ENCODE data around the gene CDKAL1. TPM values are rescaled to one million over a fixed set of nuclear protein-coding genes. Genes with fewer than 3 reads are reported as not detected.

CDKAL1 gene
- total RNA-seq, 1 donor, result 20.0 TPM

DNA sequence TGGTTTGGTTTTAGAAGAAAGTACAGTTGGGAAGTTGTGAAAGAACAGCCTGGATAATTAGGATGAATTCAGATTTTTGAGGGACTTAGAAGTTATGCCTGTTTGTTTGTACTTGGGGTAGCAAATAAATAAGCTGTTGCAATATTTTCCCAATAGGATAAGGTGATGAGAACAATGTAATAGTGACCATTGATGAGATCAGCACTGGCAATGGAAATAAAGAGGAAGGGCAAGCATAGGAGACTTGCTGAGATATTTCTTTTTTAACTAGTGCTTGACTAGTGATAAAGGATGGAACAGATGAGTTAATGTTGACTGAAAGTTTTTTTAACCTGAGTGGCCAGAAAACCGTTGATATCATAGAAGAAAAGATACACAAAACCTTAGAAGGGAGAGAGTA, 498.8 kb downstream of the CDKAL1 start:
- TF ChIP-seq, protein P1, sequence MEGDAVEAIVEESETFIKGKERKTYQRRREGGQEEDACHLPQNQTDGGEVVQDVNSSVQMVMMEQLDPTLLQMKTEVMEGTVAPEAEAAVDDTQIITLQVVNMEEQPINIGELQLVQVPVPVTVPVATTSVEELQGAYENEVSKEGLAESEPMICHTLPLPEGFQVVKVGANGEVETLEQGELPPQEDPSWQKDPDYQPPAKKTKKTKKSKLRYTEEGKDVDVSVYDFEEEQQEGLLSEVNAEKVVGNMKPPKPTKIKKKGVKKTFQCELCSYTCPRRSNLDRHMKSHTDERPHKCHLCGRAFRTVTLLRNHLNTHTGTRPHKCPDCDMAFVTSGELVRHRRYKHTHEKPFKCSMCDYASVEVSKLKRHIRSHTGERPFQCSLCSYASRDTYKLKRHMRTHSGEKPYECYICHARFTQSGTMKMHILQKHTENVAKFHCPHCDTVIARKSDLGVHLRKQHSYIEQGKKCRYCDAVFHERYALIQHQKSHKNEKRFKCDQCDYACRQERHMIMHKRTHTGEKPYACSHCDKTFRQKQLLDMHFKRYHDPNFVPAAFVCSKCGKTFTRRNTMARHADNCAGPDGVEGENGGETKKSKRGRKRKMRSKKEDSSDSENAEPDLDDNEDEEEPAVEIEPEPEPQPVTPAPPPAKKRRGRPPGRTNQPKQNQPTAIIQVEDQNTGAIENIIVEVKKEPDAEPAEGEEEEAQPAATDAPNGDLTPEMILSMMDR (IDR thresholded peaks at IDR 0.05; ENCODE audit: insufficient read depth, low read length), result no peak
- DNase-seq (ENCODE audit: low read depth), result no peak
- H3K4me3 ChIP-seq (ENCODE audit: low read depth, low read length), result peak overlapping the region; percentile 39

DNA sequence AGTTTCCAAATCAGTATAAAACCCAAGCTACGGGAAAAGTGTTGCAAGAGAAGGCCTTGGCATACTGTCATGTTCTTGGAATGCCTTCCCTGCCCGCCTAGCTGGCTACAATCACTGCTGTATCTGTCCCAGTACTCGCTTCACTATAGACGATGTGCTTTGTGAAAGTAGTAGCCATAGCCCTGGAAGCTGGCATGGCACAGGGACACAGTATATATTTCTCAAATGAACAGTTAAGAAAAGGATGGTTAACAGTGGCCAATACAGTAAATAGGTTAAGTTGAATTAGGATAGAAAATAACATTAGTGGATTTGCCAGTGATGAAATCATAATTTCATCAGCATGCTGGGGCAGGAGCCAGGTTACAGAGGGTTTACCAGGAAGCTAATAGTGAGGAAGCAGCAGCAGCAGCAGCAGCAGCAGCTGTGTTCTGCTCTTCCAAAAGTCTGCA, 499.3 kb downstream of the CDKAL1 start:
- peak; percentile 95 for DNase-seq (ENCODE audit: low read depth)
- TF ChIP-seq, protein P1 (IDR thresholded peaks at IDR 0.05; ENCODE audit: insufficient read depth, low read length), result no peak
- H3K4me3 ChIP-seq (ENCODE audit: low read depth, low read length), result peak overlapping the region; percentile 39

DNA sequence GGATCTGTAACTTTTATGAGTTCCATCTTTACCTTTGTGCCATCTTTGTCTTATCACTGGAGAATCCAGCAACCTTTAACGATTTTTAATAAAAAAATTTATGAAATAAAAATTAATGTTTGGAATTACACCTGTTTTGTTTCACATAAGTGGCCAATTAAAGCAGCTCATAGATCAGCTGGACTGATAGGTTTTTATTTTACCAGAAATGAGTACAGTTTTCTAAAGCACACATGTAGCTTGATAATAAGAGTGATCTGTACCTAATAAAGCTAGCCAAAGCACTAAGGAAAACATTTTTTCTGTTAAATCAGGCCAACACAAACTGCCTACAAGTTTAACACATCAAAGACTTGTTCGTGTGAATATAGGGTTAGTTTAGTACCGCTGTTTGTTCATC, 500.1 kb downstream of the CDKAL1 start:
- no peak for DNase-seq (ENCODE audit: low read depth)
- no peak overlapping the region for H3K4me3 ChIP-seq (ENCODE audit: low read depth, low read length)
- TF ChIP-seq, protein P1 (IDR thresholded peaks at IDR 0.05; ENCODE audit: insufficient read depth, low read length), result no peak

DNA sequence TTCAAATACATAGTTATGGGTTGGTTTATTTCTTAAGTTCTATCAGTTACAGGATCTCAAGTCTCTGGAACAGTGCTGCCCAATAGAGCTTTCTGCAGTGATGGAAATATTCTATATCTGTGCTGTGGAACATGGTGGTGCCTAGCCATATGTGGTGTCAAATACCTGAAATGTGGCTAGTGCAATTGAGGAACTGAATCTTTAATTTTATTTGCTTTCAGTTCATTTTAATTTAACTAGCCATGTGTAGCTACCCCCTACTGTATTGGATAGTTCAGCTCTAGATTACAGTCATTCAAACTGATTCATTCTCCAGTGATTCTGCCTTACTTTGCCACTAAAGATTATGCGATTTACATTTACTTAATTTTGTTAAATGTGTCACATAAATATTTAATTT, 503.2 kb downstream of the CDKAL1 start:
- DNase-seq (ENCODE audit: low read depth), result no peak
- H3K4me3 ChIP-seq (ENCODE audit: low read depth, low read length), result no peak overlapping the region
- TF ChIP-seq, protein P1 (IDR thresholded peaks at IDR 0.05; ENCODE audit: insufficient read depth, low read length), result no peak

DNA sequence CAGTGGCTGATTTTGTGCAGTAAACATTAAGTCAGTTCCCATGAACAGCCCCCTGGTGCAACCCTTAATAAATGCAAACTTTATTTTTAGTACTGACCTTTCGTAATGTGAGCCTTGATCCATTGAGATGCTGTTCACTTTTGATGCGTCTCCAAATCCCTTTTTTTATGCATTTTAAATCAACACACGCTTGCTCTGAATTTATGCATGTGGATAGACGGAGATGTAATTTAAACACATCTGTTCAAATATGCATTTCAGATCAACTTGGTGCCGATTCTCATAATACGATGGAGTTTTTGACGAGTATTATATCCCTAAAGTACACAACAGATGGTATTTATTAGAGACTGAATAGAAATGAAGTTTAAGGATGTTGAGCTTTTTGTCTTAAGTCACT, 505.7 kb downstream of the CDKAL1 start:
- no peak for DNase-seq (ENCODE audit: low read depth)
- H3K4me3 ChIP-seq (ENCODE audit: low read depth, low read length), result no peak overlapping the region
- TF ChIP-seq, protein P1 (IDR thresholded peaks at IDR 0.05; ENCODE audit: insufficient read depth, low read length), result no peak

DNA sequence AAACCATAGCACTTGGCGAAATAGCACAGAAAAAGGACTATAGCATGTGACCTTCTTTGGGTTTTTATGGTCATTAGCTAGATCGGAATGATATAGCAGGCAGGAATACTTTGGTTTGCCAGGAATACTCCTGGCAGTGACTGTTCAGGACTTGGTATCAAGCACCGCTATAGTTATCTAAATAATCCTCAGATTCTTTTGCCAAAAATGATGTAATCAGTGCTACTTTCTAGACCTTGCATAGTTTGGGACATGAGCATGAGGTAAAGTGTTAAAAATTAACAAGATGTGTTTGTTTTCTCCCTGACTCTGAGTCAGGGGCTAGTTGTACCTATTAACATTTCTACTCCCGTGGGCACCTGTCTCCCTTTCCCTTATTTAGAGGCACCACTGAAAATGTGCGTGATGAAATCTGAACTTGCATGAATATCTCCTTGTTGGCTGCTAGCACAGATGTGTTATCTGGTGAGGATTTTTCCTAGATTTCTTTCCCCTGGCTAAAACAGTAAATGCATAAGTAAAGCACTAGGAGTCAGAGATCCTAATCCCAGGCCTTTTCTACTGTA, 511.0 kb downstream of the CDKAL1 start:
- TF ChIP-seq, protein P1 (IDR thresholded peaks at IDR 0.05; ENCODE audit: insufficient read depth, low read length), result no peak
- DNase-seq (ENCODE audit: low read depth), result peak; percentile 53
- no peak overlapping the region for H3K4me3 ChIP-seq (ENCODE audit: low read depth, low read length)

DNA sequence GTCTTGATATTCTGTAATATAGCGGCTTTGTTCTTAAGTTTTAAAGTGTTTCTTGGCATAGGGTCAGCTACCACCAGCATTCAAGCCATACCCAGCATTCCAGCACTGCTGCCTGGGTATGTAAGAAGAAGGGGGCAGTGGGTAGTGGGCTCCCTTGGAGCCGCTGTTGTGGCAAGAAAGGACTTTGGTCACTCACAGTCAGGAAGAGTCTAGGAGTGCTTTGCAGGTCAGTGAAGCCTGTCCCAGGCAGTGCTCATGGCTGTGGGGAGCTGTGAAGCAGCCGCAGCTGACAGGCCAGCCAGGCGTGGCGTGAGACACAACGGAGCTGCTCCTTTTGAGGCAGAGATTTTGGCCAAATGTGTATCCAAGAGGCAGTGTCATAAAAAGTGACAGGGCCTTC, 512.0 kb downstream of the CDKAL1 start:
- TF ChIP-seq, protein P1 (IDR thresholded peaks at IDR 0.05; ENCODE audit: insufficient read depth, low read length), result no peak
- H3K4me3 ChIP-seq (ENCODE audit: low read depth, low read length), result no peak overlapping the region
- DNase-seq (ENCODE audit: low read depth), result no peak
